Middle frontal gyrus (tissue), 1 donor: ENCODE results near the gene TFB2M.

Source experiments
- DNase-seq: peaks from one replicate; pipeline ENCODE4 v3.0.0-alpha.2; 2015; ENCODE audit warnings: low spot score; ENCODE audit errors: extremely low spot score

TFB2M gene

DNA sequence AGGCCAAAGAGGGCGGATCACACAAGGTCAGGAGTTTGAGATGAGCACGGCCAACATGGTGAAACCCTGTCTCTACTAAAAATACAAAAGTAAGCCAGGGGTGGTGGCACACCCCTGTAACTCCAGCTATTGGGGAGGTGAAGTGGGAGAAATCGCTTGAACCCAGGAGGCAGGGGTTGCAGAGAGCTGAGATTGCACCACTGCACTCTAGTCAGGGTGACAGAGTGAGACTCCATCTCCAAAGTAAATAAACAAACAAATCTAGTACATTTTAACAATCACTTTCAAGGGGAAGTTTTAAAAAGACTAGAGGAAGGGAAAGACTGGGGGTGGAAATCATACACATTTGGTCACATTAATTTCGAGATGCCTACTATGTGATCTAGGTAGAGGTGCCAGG, 6.8 kb downstream of the TFB2M start:
- no peak for DNase-seq

DNA sequence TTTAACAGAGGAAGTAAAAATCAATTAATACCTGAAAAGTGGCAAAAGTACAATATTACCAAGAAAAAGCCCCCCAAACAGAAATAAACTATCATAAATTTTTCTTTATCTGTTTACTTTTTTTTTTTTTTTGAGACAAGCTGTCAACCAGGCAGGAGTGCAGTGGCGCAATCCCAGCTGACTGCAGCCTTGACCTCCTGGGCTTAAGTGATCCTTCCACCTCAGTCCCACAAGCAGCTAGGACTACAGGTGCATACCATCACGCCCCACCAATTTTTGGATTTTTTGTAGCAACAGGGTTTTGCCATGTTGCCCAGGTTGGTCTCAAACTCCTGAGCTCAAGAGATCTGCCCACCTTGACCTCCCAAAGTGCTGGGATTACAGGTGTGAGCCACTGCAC, 8.0 kb downstream of the TFB2M start:
- no peak for DNase-seq

DNA sequence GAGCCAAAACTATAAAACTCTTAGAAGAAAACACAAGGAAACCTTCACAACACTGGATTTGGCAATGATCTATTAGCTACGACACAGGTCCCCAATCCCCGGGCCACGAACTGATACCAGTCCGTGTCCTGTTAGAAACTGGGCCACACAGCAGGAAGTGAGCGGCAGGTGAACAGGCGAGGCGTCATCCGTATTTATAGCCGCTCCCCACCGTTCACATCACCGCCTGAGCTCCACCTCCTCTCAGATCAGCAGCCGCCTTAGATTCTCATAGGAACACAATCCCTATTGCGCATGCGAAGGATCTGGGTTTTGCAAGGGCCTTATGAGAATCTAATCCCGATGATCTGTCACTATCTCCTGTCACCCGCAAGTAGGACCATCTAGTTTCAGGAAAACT, 11.9 kb downstream of the TFB2M start:
- DNase-seq = no peak

DNA sequence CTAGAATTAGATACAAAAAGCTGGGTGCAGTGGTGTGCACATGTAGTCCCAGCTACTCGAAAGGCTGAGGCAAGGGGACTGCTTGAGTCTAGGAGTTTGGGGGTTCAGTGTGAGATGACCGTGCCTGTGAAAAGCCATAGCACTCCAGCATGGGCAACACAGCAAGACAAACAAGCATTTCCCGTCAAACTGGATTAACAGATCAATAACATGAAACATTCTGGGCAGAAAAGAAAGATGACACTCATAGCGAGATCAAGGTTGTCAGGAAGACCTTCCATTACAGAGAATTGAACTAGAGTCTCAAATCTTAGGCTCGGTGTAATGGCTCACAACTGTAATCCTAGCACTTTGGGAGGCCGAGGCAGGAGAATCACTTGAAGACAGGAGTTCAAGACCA, 14.0 kb downstream of the TFB2M start:
- no peak for DNase-seq

DNA sequence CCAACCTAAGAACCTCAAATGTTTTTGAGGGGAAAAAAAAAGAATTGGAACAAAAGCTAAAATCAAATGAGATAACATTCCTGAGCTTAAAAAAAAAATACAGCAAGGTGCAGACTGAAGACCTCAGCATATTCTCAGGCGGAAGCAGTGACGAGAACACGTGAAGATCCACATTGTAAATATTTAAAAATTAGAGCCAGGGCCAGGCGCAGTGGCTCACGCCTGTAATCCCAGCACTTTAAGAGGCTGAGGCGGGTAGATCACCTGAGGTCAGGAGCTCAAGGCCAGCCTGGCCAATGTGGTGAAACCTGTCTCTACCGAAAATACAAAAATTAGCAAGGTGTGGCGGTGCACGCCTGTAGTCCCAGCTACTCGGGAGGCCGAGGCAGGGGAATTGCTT, 15.7 kb downstream of the TFB2M start:
- no peak for DNase-seq

DNA sequence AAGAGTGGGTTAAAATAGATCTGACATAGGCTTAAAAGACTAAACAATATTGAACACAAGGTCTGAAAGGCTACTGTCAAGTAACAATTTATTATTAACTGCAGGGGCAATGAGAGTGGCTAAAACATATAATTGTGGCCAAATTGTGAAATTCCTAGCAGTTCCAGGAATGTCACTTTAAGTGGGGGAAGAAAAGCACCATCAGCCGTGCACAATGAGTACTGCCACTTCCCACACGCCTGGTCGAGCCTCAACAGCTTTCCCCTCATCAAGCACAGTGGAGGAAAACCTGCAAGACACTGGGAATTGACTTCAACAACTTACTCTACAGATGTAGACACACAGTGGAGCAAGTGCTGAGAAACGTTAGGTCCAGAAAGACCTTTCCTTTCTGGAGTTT, 16.4 kb downstream of the TFB2M start:
- DNase-seq = no peak

DNA sequence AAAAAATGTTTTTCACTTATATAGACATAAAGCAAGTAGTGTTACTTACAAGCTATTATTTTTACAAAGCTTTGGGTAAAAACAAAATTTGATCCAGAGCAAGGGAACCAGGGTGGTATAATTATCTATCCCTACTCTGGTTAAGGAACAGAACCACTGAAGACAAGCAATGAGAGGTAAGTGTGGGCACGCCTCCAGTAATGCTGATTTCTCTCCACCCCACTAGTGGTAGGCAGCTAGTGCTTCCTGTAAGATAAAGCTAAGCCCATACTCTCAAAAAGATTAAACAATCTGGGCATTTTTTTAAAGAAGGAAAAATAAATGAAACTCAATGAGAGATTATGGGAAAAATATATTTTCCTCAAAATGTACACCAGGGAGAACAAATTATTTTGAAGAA, 22.1 kb downstream of the TFB2M start:
- no peak for DNase-seq

DNA sequence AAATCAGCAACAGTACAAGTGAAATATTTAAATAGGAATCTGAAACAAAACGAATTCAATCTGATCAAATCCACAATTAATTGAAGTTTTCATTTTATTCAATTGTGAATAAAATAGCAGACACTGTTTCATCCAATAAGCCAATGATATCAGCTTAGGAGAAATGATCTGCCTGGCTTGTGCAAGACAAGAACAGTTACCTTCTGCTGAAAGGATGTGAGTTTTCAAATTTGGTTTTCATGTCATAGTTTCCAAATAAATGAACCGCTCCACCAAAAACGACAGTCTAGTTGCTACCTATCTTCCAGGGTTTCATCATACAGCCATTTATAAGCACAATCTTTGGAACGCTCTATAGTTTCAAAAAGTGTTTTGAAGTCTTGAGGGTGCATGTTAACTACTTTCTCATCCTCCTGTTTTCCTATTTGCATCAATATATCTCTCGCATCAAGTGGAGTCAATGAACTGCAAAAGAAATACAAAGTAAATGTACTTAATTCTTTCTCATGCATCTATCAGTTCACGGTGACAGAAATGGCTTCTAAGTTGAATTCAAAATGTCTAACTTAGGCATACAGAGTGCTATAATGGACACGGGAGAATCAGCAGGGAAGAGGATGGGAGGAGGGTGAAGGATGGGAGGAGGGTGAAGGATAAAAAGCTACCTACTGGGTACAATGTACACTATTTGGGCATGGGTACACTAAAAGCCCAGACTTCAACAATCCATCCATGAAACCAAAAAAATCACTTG, 25.1 kb downstream of the TFB2M start:
- DNase-seq = no peak

DNA sequence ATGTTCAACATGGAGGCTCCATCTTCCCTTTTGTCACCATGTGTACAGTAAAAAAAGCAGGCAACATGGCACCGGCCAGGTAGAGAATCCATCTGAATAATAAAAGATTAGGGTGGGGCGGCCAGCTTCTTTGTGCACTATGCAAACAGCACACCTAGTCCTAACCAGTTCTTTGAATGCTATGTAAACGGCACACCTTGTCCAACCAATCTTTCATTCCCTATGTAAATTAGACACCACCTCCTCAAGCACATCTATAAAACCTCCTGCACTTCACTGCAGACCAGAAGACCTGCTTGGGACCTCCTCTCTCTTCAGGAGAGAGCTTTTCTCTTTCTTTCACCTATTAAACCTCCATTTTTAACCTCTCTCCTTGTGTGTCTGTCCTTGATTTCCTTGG, 28.2 kb downstream of the TFB2M start:
- no peak for DNase-seq

DNA sequence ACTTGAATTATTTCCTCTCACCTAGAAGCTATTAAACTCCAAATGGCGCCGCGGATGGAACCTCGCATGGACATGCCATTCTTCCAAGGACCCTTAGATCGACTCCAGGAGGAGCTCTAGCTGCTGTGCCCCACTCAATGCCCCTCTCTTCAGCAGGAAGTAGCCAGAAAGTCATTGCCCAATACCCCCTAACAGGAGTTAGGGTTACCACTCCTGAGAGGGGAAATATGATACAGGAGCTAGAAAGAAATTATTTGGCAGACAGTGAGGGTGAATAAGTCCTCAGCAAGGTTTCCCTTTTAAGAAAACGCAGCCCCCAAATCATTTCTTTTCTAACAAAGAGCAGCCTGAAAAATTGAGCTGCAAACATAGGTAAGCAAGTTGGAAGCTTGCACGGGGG, 28.6 kb downstream of the TFB2M start:
- no peak for DNase-seq

DNA sequence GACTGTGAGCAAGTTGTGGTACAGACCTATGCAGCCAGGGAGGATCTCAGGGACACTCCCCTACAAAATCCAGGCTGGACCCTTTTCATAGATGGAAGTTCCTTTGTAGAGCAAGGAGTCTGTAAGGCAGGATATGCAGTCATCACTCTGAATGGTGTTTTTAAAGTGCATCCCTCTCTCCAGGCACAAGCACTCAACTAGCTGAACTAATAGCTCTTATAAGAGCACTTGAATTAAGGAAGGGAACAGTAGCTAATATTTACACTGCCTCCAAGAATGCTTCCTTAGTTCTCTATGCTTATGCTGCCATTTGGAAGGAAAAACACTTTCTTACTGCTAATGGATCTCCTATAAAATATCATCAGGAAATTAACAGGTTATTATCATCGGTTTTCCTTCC, 31.9 kb downstream of the TFB2M start:
- DNase-seq = no peak

DNA sequence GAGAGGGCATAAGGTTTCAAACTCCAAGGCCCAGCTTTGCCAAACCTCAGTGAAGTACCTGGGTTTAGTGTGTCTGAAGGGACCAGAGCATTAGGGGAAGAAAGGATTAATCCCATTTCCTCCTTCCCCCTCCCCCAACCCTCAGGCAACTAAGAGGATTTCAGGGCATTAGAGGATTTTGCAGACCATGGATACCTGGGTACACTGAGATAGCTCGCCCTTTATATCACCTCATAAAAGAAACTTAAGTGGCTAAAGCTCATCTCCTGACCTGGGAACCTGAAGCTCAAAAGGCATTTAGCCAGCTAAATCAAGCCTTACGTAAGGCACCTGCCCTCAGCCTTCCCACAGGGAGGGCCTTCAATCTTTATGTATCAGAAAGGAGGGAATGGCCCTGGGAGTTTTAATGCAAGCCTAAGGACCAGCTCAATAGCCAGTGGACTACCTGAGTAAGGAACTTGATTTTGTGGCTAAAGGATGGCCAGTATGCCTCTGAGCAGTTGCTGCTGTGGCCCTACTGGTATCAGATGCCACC, 32.6 kb downstream of the TFB2M start:
- DNase-seq = no peak

DNA sequence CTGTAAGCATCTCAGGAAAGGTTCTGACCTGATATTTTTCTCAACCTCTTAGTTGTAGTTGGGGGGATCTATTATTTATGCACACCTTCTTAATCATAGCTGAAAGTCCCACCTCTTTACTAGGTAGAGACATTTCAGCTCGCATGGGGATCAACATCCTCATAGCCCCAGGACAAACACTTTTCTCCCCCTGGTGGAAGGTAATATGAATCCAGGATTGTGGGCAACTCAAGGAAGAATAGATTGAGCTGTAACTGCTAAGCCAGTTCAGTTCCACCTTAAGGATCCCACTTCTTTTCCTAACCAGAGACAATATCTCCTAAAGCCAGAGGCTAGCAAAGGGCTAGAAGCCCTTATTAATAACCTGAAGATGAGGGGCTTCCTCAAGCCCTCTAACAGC, 33.5 kb downstream of the TFB2M start:
- no peak for DNase-seq

DNA sequence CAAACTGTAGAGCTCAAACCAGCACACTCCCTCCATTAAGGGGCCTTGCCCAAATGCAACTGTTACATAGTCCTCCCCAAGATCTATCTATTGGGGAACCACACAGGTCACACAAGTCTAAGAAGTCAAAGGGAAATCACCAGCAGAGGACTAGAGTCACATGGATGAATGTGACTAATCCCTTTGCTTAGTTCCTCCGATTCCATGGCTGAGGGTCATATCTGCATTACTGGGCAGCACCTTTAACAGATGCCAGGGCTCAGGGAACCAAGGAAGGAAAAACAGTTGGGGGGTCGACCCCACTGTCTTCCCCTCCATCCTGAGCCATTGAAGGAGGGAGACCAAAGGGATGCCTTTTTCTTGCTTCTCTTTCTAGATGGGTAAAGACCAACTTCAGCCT, 35.6 kb downstream of the TFB2M start:
- DNase-seq = no peak

DNA sequence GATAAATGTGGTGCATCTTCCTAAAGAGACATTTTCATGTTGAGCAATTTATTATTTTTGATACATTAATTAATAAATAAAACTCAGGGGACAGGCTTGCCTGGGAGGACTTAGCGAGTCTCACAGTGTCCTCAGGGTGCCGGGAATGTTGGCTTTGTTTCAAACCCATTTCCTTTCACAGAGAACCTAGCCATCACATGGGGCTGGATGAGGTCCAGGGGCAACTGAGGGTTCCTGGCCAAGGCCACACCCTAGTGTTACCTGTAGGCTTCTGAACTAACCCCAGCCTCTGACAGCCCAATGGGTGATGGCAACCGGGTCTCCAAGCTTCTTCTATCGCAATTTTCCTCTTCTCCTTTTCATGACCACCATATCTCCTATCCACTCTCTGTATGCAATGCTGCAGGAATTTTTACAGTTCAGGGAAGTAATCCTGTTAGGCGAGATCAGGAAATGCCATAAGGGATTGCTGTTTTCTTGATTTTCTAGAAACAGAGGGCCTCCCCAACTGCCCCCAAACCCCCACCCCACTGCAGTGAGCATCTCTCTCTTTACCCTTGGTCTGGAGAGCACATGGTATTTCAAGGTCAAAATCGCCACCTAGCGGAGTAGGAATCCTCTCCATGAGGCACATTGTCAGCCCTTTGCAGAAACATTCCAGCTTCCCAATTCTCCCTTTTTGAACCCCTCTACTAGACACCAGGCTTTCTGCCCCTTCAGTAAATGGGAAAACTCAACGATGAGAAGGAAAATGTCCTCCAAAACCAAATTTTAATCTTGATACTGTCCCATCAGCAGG, 36.9 kb downstream of the TFB2M start:
- DNase-seq = no peak

DNA sequence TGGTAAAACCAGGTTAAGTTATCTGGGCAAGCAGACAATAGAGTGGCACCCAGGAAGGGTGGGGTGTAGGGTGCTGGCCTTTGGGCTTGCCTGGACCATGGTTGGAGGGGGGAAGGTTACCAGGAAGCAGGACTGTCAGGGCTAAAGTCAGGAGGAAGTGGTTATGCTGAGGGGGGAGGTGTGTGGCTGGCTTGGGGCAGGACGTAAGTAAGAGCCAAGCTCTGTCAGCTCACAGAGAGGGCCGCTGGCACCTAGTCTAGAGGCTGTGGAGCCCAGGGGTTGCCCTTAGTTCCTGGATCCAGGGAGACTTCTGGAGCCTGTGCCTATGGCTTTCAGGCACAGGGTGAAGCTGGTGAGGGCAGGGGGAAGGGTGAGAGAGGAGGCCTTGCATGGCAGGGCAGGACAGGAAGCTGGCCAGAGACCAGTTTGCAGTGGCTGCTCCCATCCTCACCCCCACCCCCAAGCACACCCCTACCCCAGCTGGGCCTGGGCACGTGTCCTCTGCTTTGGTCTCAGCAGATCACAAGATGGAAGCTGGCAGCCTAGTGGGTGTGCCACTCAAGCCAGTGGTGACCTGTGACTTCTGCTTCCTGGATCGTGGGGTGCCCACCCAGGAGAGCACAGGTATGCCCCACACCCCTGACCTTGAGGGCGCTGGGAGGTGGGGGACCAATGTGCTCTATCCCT, 38.5 kb downstream of the TFB2M start:
- no peak for DNase-seq

DNA sequence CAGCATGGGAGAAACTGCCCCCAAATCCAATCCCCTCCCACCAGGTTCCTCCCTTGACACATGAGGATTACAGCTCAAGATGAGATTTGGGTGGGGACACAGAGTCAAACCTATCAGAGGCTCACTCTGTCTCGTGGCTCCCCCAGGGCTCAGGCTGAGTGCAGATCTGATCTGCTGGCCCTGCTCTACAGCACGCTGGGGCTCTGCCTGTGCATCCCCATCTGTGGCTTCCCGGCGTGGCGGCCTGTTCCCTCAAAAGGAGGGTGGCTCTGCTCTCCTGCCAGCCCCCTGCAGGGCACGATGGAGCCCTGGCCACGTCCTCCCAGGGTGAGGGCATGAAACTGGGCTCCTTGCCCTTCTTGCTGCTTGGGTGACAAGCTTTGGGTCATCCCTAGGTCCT, 39.1 kb downstream of the TFB2M start:
- DNase-seq = no peak

DNA sequence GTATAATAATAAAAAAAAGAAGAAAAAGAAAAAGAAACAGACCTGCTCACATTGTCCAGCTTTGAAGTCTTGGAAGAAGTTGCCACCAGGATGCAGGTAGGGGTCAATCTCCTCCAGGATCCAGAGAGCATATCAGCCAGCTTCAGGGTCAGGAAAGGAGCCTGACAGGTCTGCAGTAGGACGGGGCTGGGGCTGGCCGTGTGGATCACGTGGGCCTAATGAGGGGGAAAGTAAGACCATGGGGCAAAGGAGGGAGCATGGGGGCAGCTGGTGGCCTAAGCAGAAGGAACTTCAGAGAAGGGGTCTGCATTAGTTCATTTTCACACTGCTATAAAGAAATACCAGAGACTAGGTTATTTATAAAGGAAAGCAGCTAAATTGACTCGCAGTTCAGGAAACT, 39.7 kb downstream of the TFB2M start:
- no peak for DNase-seq

DNA sequence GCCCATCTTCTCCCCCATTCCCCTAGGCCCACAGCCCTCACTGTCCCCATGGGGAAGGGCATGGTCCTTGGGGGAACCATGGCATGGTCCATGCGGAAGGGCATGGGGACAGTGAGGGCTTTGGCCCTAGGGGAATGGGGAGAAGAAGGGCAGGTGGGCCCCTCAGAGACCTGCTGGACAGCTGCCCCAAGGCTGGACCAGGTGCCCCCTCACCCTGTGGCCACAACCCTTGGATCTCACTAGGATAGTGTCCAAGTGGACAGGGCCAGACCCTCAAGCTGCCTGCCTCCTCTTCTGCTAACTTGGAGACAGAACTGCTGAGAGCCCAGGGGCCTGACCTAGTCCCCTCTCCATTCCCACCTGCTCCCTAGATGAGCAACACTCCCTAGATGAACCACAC, 46.5 kb downstream of the TFB2M start:
- DNase-seq = no peak

DNA sequence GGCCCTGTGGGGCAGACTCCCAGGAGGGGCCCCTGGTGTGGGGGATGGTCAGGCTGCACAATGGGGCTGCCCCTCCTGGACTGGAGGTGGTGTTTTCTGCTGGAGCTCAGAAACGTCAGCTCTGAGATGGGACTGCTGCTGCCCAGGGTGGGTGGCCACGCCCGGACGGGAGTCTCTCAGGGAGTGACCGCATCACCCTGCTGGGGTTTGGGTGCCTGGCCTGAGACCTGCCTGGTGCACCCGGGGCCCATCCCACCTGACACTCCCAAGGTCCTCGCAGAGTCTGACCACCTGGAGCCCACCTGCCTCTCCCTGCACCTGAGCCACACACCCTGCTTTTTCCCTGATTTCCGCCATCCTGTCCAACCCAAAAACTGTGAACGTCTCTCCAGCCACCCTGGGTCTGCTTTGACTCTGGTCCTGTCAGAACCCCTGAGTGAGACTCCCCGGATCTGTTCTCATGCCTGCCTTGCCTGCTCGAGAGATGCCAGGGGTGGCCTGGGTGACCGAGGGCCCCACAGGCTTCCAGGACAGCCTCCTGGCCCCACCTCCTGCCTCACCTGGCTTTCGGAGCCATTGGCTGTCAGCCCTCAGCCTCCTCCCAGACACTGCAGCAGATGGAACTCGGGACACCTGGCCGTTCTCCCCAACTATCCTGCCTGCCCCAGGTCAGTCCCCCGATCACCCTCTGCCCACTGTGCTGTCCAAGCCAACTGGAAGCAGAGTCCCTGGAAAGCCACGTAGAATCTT, 47.4 kb downstream of the TFB2M start:
- no peak for DNase-seq

DNA sequence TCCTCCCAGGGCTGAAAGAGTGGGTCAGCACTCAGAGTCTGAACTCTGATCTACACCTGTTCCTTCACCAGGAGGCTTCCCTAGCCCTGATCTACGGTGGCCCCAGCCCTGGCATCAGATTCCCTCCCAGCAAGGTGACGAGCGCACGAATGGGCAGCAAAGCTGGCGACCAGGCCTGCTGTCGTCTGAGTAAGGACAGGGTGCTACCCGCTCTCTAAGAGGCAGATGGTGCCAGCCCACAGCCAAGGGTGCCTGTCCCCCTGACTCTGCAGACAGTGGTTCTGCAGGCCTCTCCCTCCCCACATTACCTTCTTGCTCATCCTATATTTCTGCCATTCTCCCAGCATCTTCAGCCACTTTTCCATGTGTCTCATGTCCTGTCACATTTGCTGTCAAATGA, 48.7 kb downstream of the TFB2M start:
- DNase-seq = no peak

DNA sequence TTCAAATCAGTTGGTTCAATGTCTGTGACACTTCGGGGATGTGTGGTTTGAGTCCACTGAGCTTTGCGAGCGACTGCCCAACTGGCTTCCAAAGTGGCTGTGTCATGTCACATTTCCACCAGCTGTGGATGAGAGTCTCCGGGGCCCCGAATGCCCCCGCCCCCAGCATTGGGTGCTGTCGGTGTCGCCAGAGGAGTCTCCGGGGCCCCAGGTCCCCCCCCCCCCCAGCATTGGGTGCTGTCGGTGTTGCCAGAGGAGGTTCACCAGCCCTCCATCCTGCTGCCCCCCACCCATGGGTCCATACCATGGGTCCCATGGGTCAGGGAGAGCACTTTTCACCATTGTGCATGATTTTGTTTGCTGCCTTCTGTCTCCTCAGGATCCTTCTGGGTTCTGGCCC, 49.9 kb downstream of the TFB2M start:
- no peak for DNase-seq
